Tibial nerve (tissue), 4 donors: ENCODE data around the gene MAN2B2. TPM values are rescaled to one million over a fixed set of nuclear protein-coding genes. Genes with fewer than 3 reads are reported as not detected.

Source experiments
- DNase-seq, 2 donors: peaks; one replicate each; pipeline ENCODE4 v3.0.0-alpha.2; 2019; ENCODE audit warnings: low spot score in 2 of 2
- H3K27ac ChIP-seq, 4 donors: fragments of 200-600 bp; sonication (generic) in 3 of 4; one replicate each; pipeline ENCODE4 v1.5.1; 2017 to 2019; ENCODE audit warnings: mild to moderate bottlenecking in 1 of 4
- H3K27me3 ChIP-seq, 2 donors: fragments of 200-600 bp; sonication (generic) in 1 of 2; one replicate each; pipeline versions ENCODE4 v1.5.1 to v1.6.0; 2017 to 2019
- H3K36me3 ChIP-seq, 3 donors: fragments of 200-600 bp; sonication (generic); one replicate each; pipeline ENCODE4 v1.5.1; 2018 to 2019
- H3K4me1 ChIP-seq, 4 donors: fragments of 200-600 bp; sonication (generic) in 3 of 4; one replicate each; pipeline ENCODE4 v1.5.1; 2017 to 2019
- H3K4me3 ChIP-seq, 4 donors: fragments of 200-600 bp; sonication (generic) in 3 of 4; one replicate each; pipeline ENCODE4 v1.5.1; 2017 to 2019; ENCODE audit warnings: mild to moderate bottlenecking in 1 of 4, moderate library complexity in 1 of 4
- H3K9me3 ChIP-seq, 4 donors: fragments of 200-600 bp; sonication (generic) in 3 of 4; one replicate each; pipeline ENCODE4 v1.5.1; 2017 to 2019
- CTCF ChIP-seq, 5 experiments: fragments of 200-600 bp in 3 of 5; fragments of 450-650 bp in 2 of 5; sonication (generic) in 3 of 5; IDR thresholded peaks; one replicate each; pipeline ENCODE4 v1.5.1; 2016 to 2019; ENCODE audit warnings: antibody characterized with exemption in 5 of 5, mild to moderate bottlenecking in 3 of 5, moderate library complexity in 2 of 5
- EP300 ChIP-seq, 2 donors: sonication (generic); formaldehyde crosslinking; IDR thresholded peaks; one replicate each; pipeline ENCODE4 v1.6.1; 2017; ENCODE audit warnings: antibody characterized with exemption in 2 of 2, mild to moderate bottlenecking in 1 of 2
- POLR2A ChIP-seq, 2 donors: fragments of 450-650 bp; IDR thresholded peaks; one replicate each; pipeline ENCODE4 v1.6.1; 2017; ENCODE audit warnings: antibody characterized with exemption in 2 of 2, mild to moderate bottlenecking in 2 of 2, moderate library complexity in 2 of 2
- WGBS, 2 donors: methylation state at CpG; one replicate each; pipeline ENCODE4 v1.1.5; 2018; 5-methylcytosine and 5-hydroxymethylcytosine counted together
- total RNA-seq, 4 donors: library from RNA; depleted of rRNA; stranded (reverse); fragments of >200 nt; gene quantifications; one replicate each; pipeline ENCODE4 v1.1.0, GENCODE V29; 2016

The MAN2B2 gene
- total RNA-seq, 4 donors from 2014 or later: 33.0 to 66.3 (median 44.6) TPM

GRCh38 chr4:6594341-6594740 is 19.4 kb downstream of the MAN2B2 start:
- H3K36me3 ChIP-seq: peaks cover 0 to 100% (median 9%) of the 10 kb centered on the region in 3 donors
- no peaks in the 10 kb centered on the region for H3K4me1 ChIP-seq
- TF ChIP-seq CTCF (IDR thresholded peaks at IDR 0.05) (no peak), POLR2A (IDR thresholded peaks at IDR 0.05) (no peak), EP300 (IDR thresholded peaks at IDR 0.05) (no peak)
- H3K9me3 ChIP-seq: no peaks in the 10 kb centered on the region
- no peak for DNase-seq
- no peak overlapping the region for H3K27ac ChIP-seq
- no peak overlapping the region for H3K4me3 ChIP-seq
- H3K27me3 ChIP-seq: no peaks in the 10 kb centered on the region
- 96 to 97% methylated on average over 19 to 20 of the region's 22 CpGs for WGBS, 2 donors

- H3K27ac ChIP-seq: no peak overlapping the region
- no peak for DNase-seq
- peaks cover 0 to 100% (median 9%) of the 10 kb centered on the region in 3 donors for H3K36me3 ChIP-seq
- no peaks in the 10 kb centered on the region for H3K4me1 ChIP-seq
- no peaks in the 10 kb centered on the region for H3K9me3 ChIP-seq
- WGBS, 2 donors: 83 to 84% methylated on average over 6 to 7 of the region's 7 CpGs
- H3K27me3 ChIP-seq: no peaks in the 10 kb centered on the region
- H3K4me3 ChIP-seq: no peak overlapping the region
- TF ChIP-seq CTCF (IDR thresholded peaks at IDR 0.05): no peak
- TF ChIP-seq POLR2A (IDR thresholded peaks at IDR 0.05): no peak
- TF ChIP-seq EP300 (IDR thresholded peaks at IDR 0.05): no peak
These were observed 19.9 kb downstream of the MAN2B2 start for GRCh38 chr4:6594826-6595355.

GRCh38 chr4:6595897-6596537 is 21.0 kb downstream of the MAN2B2 start:
- TF ChIP-seq POLR2A (IDR thresholded peaks at IDR 0.05): no peak
- TF ChIP-seq EP300 (IDR thresholded peaks at IDR 0.05): no peak
- no peak for TF ChIP-seq CTCF (IDR thresholded peaks at IDR 0.05)
- H3K4me3 ChIP-seq: no peak overlapping the region
- WGBS, 2 donors: 64% methylated on average over 13 to 16 of the region's 16 CpGs
- H3K9me3 ChIP-seq: no peaks in the 10 kb centered on the region
- H3K4me1 ChIP-seq: no peaks in the 10 kb centered on the region
- no peaks in the 10 kb centered on the region for H3K27me3 ChIP-seq
- H3K36me3 ChIP-seq: peaks cover 0 to 100% (median 12%) of the 10 kb centered on the region in 3 donors
- H3K27ac ChIP-seq: no peak overlapping the region
- no peak for DNase-seq

- no peak overlapping the region for H3K4me3 ChIP-seq
- no peak for DNase-seq
- H3K36me3 ChIP-seq: peaks cover 0 to 100% (median 12%) of the 10 kb centered on the region in 3 donors
- no peak overlapping the region for H3K27ac ChIP-seq
- H3K9me3 ChIP-seq: peaks cover 0 to 3% (median 0%) of the 10 kb centered on the region in 4 donors
- 93 to 95% methylated on average over 13 to 17 of the region's 17 CpGs for WGBS, 2 donors
- H3K27me3 ChIP-seq: no peaks in the 10 kb centered on the region
- no peaks in the 10 kb centered on the region for H3K4me1 ChIP-seq
- TF ChIP-seq CTCF (IDR thresholded peaks at IDR 0.05) (no peak), EP300 (IDR thresholded peaks at IDR 0.05) (no peak), POLR2A (IDR thresholded peaks at IDR 0.05) (no peak)
These were observed 22.0 kb downstream of the MAN2B2 start for GRCh38 chr4:6596948-6597347.

GRCh38 chr4:6598127-6598526 is 23.1 kb downstream of the MAN2B2 start:
- H3K36me3 ChIP-seq: peaks cover 0 to 100% (median 11%) of the 10 kb centered on the region in 3 donors
- H3K27ac ChIP-seq: no peak overlapping the region
- TF ChIP-seq POLR2A (IDR thresholded peaks at IDR 0.05): no peak
- TF ChIP-seq EP300 (IDR thresholded peaks at IDR 0.05): no peak
- TF ChIP-seq CTCF (IDR thresholded peaks at IDR 0.05): no peak
- WGBS, 2 donors: 82 to 90% methylated on average over 5 to 10 of the region's 10 CpGs
- H3K4me1 ChIP-seq: no peaks in the 10 kb centered on the region
- peaks cover 0 to 8% (median 0%) of the 10 kb centered on the region in 4 donors for H3K9me3 ChIP-seq
- H3K4me3 ChIP-seq: no peak overlapping the region
- no peaks in the 10 kb centered on the region for H3K27me3 ChIP-seq
- no peak for DNase-seq
